WERI-Rb-1 (cell line): ENCODE measurements around the gene RAPGEF1.

ENCODE experiments used
- DNase-seq: peaks from one replicate; pipeline ENCODE4 v3.0.0-alpha.2; 2020
- H3K27ac ChIP-seq: fragments of 250-450 bp; sonication (Bioruptor Pico); 2 replicates; pipeline ENCODE4 v1.5.1; 2020; ENCODE audit warnings: mild to moderate bottlenecking, moderate library complexity
- H3K27me3 ChIP-seq: fragments of 250-450 bp; sonication (Bioruptor Pico); 2 replicates; pipeline ENCODE4 v1.5.1; 2021; ENCODE audit warnings: mild to moderate bottlenecking, low read depth, moderate library complexity; ENCODE audit not compliant: insufficient read depth, severe bottlenecking
- H3K36me3 ChIP-seq: fragments of 250-450 bp; sonication (Bioruptor Pico); 2 replicates; pipeline ENCODE4 v1.5.1; 2020; ENCODE audit warnings: mild to moderate bottlenecking, moderate library complexity
- H3K4me3 ChIP-seq: 2 replicates; pipeline ENCODE4 v1.5.1; 2011; ENCODE audit warnings: low read depth, mild to moderate bottlenecking, control low read depth, low read length
- H3K9me3 ChIP-seq: fragments of 250-450 bp; sonication (Bioruptor Pico); 2 replicates; pipeline ENCODE4 v1.5.1; 2021; ENCODE audit warnings: mild to moderate bottlenecking, moderate library complexity; ENCODE audit not compliant: severe bottlenecking
- TF ChIP-seq, protein P1 (sequence below): IDR thresholded peaks from 2 replicates; pipeline ENCODE4 v1.5.1; 2011; ENCODE audit warnings: low read depth, mild to moderate bottlenecking, control low read depth, inconsistent platforms, low read length

RAPGEF1 gene

DNA sequence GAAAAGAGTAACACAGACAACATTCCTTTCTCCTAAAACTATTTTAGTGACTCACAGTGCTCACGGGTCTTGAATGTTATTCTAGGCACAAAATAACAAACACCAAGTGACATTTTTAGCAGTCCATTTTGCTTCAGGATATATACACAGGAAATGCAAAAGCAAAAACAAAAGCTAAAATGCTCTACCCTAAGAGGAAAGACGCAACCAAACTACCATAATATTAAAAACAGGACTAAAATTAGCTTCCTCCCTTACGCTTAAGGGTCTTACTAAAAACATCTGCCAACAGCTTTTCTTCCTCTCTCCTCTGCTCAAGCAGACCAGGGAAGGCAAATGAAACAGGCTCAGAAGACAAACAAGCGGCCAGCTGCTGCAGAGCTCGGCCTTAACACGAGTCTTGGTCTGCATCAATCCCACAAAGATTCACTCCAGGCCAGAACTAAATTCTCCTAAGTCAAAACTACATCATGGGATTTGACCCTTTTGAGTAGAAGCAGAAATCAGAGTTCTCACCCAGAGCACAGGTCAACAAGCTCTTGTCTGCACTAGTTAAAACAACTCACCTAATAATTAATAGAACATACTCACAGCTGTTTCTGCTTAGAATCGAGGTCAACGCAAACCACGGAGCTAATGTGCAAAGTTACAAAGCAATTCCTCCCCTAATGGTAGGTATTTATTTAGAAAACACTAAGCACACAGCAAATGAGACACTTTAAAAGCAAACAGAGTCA lies 62.3 kb downstream of the RAPGEF1 start:
- no peaks in the 10 kb centered on the region for H3K27me3 ChIP-seq
- H3K9me3 ChIP-seq: no peaks in the 10 kb centered on the region
- H3K4me3 ChIP-seq: no peak overlapping the region
- H3K27ac ChIP-seq: no peak overlapping the region
- no peak for DNase-seq
- TF ChIP-seq, protein P1, sequence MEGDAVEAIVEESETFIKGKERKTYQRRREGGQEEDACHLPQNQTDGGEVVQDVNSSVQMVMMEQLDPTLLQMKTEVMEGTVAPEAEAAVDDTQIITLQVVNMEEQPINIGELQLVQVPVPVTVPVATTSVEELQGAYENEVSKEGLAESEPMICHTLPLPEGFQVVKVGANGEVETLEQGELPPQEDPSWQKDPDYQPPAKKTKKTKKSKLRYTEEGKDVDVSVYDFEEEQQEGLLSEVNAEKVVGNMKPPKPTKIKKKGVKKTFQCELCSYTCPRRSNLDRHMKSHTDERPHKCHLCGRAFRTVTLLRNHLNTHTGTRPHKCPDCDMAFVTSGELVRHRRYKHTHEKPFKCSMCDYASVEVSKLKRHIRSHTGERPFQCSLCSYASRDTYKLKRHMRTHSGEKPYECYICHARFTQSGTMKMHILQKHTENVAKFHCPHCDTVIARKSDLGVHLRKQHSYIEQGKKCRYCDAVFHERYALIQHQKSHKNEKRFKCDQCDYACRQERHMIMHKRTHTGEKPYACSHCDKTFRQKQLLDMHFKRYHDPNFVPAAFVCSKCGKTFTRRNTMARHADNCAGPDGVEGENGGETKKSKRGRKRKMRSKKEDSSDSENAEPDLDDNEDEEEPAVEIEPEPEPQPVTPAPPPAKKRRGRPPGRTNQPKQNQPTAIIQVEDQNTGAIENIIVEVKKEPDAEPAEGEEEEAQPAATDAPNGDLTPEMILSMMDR: no peak
- H3K36me3 ChIP-seq: no peaks in the 10 kb centered on the region

DNA sequence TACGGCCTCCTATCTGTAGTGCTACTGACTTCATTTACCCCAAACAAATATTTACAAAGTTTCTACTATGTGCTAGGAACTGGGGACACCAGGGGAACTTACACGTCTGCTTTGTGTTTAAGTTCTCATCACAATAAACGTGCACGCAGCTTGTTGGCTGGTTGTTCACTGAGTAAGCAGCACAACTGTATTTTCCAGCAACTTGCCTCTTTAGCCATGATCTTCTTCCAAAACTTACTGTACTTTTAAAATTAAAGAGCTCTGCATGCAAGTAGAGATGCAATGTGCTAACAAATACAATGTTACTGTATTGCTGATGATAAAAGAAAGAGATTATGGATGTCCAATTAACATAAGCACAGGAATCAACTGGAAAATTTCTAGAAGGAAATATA lies 62.8 kb downstream of the RAPGEF1 start:
- TF ChIP-seq, protein P1: no peak
- DNase-seq: no peak
- Histone ChIP-seq H3K27me3 (no peaks in the 10 kb centered on the region), H3K4me3 (no peak overlapping the region), H3K9me3 (no peaks in the 10 kb centered on the region), H3K27ac (no peak overlapping the region), H3K36me3 (no peaks in the 10 kb centered on the region)

DNA sequence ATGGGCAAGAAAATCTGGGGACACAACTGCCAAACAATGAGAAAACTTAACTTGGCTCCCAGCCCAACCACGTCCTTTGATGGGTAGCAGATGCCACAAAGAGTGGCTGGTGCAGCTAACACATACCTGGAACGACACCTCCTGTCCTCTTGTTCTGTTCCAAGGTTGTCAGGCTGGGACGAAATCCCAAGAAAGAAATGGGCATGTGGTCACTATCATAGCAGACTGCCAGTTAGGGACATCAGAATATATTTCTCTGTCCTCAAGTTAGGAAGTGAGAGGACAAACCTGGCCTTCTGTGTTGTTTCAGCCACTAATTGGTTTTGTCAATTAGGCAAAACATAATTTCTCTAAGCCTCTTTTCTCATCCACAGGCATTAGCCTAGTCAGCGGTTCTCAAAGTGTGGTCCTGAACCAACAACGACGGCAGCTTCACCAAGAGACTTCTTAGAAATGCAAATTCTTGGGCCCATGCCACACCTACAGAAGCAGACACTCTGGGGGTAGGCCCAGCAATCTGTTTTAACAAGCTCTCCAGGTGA lies 63.4 kb downstream of the RAPGEF1 start:
- no peak for DNase-seq
- H3K4me3 ChIP-seq: no peak overlapping the region
- no peaks in the 10 kb centered on the region for H3K9me3 ChIP-seq
- H3K36me3 ChIP-seq: no peaks in the 10 kb centered on the region
- H3K27me3 ChIP-seq: no peaks in the 10 kb centered on the region
- no peak overlapping the region for H3K27ac ChIP-seq
- TF ChIP-seq, protein P1: no peak

DNA sequence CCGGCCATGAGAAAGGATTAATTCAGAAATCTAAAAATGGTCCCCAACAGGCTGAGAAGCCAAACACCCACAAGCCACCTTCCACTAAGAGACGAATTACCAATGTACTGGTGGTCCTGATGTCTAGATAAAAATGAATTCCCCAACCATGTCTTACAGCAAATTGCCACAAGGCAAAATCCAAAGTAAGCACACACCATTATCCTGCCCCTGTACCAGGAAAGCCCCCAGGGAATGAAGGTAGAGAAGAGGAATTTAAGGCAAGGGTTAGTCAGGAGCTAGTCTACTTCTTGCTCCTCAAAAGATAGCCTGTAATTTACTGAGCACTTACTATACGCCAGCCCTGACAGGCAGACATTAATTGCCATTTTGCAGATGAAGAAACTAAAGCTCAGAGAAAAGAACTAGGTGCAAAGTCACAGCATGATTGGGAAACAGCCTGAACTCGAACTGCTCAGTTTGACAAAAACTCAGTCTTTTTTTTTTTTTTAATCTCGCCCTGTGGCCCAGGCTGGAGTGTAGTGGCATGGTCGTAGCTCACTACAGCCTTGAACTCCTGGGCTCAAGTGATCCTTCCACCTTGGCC lies 64.3 kb downstream of the RAPGEF1 start:
- Histone ChIP-seq H3K4me3 (no peak overlapping the region), H3K9me3 (no peaks in the 10 kb centered on the region), H3K36me3 (no peaks in the 10 kb centered on the region), H3K27ac (no peak overlapping the region), H3K27me3 (no peaks in the 10 kb centered on the region)
- TF ChIP-seq, protein P1: no peak
- no peak for DNase-seq

DNA sequence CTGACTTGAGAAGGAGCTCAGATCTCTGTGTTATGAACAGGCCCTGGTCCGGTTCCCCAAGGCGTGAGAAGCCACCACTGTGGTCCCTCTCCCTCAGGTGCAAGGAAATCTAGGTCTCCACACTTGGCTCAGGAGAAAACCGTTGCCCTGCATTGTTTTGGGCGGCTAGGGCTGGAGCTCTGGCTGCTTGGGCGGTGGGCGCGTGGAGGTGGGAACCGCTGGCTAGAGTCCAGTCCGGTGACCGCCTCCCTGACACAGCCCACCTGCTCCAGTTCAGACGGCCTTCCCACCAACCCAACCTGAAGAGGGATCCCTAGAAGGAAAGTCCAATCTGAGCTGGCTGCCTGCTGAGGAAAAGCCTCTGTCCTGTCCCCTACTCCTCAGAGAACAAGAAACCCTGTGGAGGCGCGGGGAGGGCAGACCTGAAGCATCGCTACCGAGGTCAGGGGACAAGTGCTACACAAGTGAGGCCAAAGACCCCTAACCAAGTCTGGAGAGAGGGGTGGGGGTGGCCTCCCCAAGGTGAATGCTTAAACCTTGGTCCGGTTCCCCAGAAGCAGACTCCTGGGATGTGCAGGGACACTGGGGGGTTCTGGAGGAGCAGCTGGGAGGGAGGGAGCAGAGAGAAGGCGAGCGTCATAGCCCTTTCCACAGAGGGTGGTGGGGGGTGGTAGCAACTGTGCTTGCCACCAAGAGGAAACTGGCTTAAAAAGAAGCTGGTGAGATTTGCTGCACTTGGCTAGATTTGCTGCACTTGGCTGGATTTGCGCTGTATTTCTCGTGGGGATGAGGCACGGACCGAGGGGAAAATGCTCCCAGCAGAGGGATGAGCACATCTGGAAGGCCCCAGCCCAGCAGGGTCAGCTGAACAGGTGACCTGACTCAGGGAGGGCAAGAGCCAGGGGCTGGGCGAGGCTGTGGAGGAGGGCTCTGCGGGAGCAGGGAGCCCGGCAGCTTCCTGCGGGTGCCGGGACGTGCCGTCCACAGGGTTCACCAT lies 65.2 kb downstream of the RAPGEF1 start:
- no peak for DNase-seq
- Histone ChIP-seq H3K27me3 (no peaks in the 10 kb centered on the region), H3K4me3 (no peak overlapping the region), H3K36me3 (no peaks in the 10 kb centered on the region), H3K27ac (no peak overlapping the region), H3K9me3 (no peaks in the 10 kb centered on the region)
- TF ChIP-seq, protein P1: no peak
